OCI-LY3 (cell line): ENCODE data around the gene WDR48.

ENCODE experiments used
- H2AFZ ChIP-seq: fragments of 200-600, 300-600 bp; shearing (Covaris generic); 2 replicates; pipeline ENCODE4 v1.6.0; 2014; ENCODE audit warnings: antibody characterized with exemption, low read depth, low read length
- H3K27ac ChIP-seq: fragments of 200-600, 300-600 bp; sonication (generic); 2 replicates; pipeline ENCODE4 v1.5.1; 2014; ENCODE audit warnings: mild to moderate bottlenecking, low read length, moderate library complexity, mixed read lengths
- H3K27me3 ChIP-seq: fragments of 200-600, 300-600 bp; sonication (generic); 2 replicates; pipeline ENCODE4 v1.6.1; 2014; ENCODE audit warnings: low read depth, low read length, mixed read lengths
- H3K36me3 ChIP-seq: fragments of 200-600, 300-600 bp; sonication (generic); replicated peaks from 2 replicates; pipeline ENCODE3; 2014; ENCODE audit warnings: low read depth, low read length, mixed read lengths
- H3K4me1 ChIP-seq: fragments of 300-600, 200-600 bp; sonication (generic); 2 replicates; pipeline ENCODE4 v1.6.1; 2014; ENCODE audit warnings: low read length, mixed read lengths
- H3K4me2 ChIP-seq: fragments of 200-600, 300-600 bp; sonication (generic); 2 replicates; pipeline ENCODE4 v1.6.1; 2014; ENCODE audit warnings: low read length, mixed read lengths
- H3K4me3 ChIP-seq: fragments of 300-600, 200-600 bp; sonication (generic); 2 replicates; pipeline ENCODE4 v1.5.1; 2014; ENCODE audit warnings: antibody characterized with exemption, mild to moderate bottlenecking, low read length, moderate library complexity
- H3K79me2 ChIP-seq: fragments of 300-600, 200-600 bp; shearing (Covaris generic); 2 replicates; pipeline ENCODE4 v1.6.1; 2014; ENCODE audit warnings: mild to moderate bottlenecking, low read length, mixed read lengths
- H3K9ac ChIP-seq: fragments of 300-600, 200-600 bp; shearing (Covaris generic); 2 replicates; pipeline ENCODE4 v1.6.0; 2014; ENCODE audit warnings: mild to moderate bottlenecking, low read length, moderate library complexity
- H3K9me3 ChIP-seq: fragments of 200-600, 300-600 bp; shearing (Covaris generic); 2 replicates; pipeline ENCODE4 v1.6.1; 2014; ENCODE audit warnings: low read length, mixed read lengths; ENCODE audit not compliant: insufficient read depth
- H4K20me1 ChIP-seq: fragments of 200-600, 300-600 bp; sonication (generic); 2 replicates; pipeline ENCODE4 v1.6.1; 2016; ENCODE audit warnings: low read length, mixed read lengths; ENCODE audit not compliant: insufficient read depth
- EZH2phosphoT487 ChIP-seq: fragments of 200-600 bp; shearing (Covaris generic); IDR thresholded peaks from 2 replicates; pipeline ENCODE4 v1.6.1; 2018; ENCODE audit warnings: antibody characterized with exemption, mixed run types, low read depth
- TF ChIP-seq, protein P1 (sequence below): fragments of 200-600, 300-600 bp; sonication (generic); IDR thresholded peaks from 2 replicates; pipeline ENCODE4 v1.5.1; 2014; ENCODE audit warnings: antibody characterized with exemption, low read length, low read depth

The WDR48 gene

DNA sequence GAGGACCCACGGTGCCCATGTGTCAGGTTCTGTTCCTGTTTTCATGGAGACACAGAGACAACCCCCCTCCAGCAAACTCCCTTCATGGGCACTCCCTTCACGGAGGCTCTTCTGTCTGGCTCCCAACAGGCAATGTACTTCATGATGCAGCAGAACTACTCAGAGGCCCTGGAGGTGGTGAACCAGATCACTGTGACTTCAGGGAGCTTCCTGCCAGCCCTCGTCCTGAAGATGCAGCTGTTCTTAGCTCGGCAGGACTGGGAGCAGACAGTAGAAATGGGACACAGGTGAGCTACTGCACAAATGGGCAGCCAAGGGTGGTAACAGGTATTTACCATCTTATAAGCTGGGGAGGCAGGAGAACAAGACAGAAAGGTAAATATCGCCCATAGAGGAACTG lies 62.6 kb downstream of the WDR48 start:
- H3K36me3 ChIP-seq, result no peaks in the 10 kb centered on the region
- no peaks in the 10 kb centered on the region for H4K20me1 ChIP-seq
- no peak for TF ChIP-seq EZH2phosphoT487
- TF ChIP-seq, protein P1, sequence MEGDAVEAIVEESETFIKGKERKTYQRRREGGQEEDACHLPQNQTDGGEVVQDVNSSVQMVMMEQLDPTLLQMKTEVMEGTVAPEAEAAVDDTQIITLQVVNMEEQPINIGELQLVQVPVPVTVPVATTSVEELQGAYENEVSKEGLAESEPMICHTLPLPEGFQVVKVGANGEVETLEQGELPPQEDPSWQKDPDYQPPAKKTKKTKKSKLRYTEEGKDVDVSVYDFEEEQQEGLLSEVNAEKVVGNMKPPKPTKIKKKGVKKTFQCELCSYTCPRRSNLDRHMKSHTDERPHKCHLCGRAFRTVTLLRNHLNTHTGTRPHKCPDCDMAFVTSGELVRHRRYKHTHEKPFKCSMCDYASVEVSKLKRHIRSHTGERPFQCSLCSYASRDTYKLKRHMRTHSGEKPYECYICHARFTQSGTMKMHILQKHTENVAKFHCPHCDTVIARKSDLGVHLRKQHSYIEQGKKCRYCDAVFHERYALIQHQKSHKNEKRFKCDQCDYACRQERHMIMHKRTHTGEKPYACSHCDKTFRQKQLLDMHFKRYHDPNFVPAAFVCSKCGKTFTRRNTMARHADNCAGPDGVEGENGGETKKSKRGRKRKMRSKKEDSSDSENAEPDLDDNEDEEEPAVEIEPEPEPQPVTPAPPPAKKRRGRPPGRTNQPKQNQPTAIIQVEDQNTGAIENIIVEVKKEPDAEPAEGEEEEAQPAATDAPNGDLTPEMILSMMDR, result no peak
- H2AFZ ChIP-seq, result no peak overlapping the region
- H3K27ac ChIP-seq, result no peak overlapping the region
- H3K79me2 ChIP-seq, result no peaks in the 10 kb centered on the region
- H3K4me1 ChIP-seq, result peaks cover 12% of the 10 kb centered on the region
- H3K4me3 ChIP-seq, result no peak overlapping the region
- H3K4me2 ChIP-seq, result no peak overlapping the region
- no peaks in the 10 kb centered on the region for H3K27me3 ChIP-seq
- no peaks in the 10 kb centered on the region for H3K9me3 ChIP-seq
- H3K9ac ChIP-seq, result no peak overlapping the region

DNA sequence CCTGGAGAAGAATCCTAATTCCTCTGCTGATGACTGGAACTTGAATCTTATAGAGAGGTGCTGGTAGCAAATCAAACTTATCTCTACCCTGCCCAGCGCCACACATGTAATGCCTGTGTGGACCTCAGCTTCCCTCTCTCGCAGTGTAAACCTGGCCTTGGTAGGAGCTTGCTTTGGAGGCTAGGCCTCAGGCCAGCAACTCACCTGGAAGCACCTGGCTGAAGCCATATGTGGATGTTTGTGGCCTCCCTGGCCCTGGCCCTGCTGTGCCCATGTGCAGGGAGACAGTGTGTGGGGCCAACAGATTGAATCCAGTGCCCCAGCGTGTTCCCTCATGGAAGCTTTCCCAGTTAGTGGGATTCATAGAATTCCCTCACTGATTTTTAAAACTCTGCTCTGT lies 64.1 kb downstream of the WDR48 start:
- Histone ChIP-seq H3K9me3 (no peaks in the 10 kb centered on the region), H3K9ac (no peak overlapping the region), H3K4me1 (peaks cover 12% of the 10 kb centered on the region), H3K27me3 (no peaks in the 10 kb centered on the region), H3K27ac (no peak overlapping the region), H3K79me2 (no peaks in the 10 kb centered on the region), H3K4me3 (no peak overlapping the region), H2AFZ (no peak overlapping the region), H4K20me1 (no peaks in the 10 kb centered on the region), H3K36me3 (no peaks in the 10 kb centered on the region), H3K4me2 (no peak overlapping the region)
- TF ChIP-seq, protein P1, result no peak
- no peak for TF ChIP-seq EZH2phosphoT487

DNA sequence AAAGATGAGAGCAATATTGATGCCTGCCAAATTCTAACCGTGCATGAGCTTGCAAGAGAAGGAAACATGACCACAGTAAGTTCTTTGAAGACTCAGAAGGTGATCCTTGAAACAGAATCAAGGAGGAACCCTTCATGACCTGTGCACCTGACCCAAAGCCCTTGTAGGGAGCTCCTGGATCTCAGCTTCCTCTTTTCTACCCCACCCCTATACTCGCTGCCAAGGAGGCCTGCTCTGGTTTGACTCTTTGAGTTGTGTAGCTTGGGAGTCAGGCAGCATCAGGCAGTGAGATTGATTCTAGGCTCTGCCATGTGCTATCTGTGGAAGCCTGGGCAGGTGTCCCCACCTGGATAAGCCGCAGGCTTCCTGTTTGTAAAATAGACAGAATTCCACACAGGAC lies 66.3 kb downstream of the WDR48 start:
- no peak for TF ChIP-seq EZH2phosphoT487
- TF ChIP-seq, protein P1, result no peak

DNA sequence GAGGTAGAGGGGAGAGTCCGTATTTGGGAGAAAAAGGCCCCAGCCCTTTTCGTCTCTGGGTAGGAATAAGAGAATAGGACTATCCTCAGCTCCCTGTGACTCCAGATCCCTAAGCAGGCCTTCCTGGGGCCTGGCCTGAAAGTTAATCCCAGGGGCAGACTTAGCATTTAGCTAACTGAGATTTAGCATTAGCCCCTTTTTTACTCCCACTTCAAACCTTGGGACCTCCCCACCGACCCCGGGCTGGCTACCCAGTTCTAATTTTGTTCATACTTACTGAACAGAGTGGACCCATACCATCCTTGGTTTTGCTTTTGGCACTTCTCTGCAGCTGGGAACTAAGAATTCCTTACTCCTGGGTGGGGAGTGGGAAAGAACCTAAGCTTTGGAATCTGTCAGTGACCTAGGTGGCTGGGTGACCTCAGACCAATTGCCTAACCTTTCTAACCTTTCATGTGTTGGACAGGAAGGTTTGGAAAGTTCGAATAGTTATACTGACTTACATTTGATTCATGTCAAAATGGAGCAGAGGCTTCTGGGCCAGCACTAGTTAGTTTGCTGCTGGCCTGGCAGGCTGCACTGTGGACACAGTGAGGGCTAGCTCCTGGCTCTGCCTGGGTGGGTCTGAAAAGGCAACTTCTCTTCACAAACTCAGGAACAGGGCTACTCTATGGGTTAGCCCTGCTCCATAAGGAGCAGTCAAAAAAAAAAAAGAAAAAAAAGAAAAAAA lies 67.3 kb downstream of the WDR48 start:
- Histone ChIP-seq H3K79me2 (no peaks in the 10 kb centered on the region), H3K9me3 (no peaks in the 10 kb centered on the region), H3K9ac (no peak overlapping the region), H4K20me1 (no peaks in the 10 kb centered on the region), H3K4me3 (no peak overlapping the region), H2AFZ (no peak overlapping the region), H3K4me2 (no peak overlapping the region), H3K27me3 (no peaks in the 10 kb centered on the region), H3K4me1 (peaks cover 22% of the 10 kb centered on the region), H3K27ac (no peak overlapping the region), H3K36me3 (no peaks in the 10 kb centered on the region)
- TF ChIP-seq, protein P1, result no peak
- no peak for TF ChIP-seq EZH2phosphoT487

More for the DNA sequence above, 66.3 kb downstream of the WDR48 start:
- no peaks in the 10 kb centered on the region for H3K36me3 ChIP-seq
- H4K20me1 ChIP-seq, result no peaks in the 10 kb centered on the region
- no peaks in the 10 kb centered on the region for H3K27me3 ChIP-seq
- H3K79me2 ChIP-seq, result no peaks in the 10 kb centered on the region
- H3K9me3 ChIP-seq, result no peaks in the 10 kb centered on the region
- H3K27ac ChIP-seq, result no peak overlapping the region
- H3K9ac ChIP-seq, result no peak overlapping the region
- H3K4me3 ChIP-seq, result no peak overlapping the region
- H2AFZ ChIP-seq, result no peak overlapping the region; the same call in 1 of the 2 replicates
- peaks cover 21% of the 10 kb centered on the region for H3K4me1 ChIP-seq
- peak overlapping the region; percentile 6; the same call in 1 of the 2 replicates for H3K4me2 ChIP-seq
